OCI-LY1 (cell line): ENCODE data around the gene LELP1.

Experiments
- H2AFZ ChIP-seq: fragments of 200-600 bp; sonication (generic), shearing (Covaris generic); 2 replicates; pipeline ENCODE4 v1.6.0; 2014; ENCODE audit warnings: antibody characterized with exemption, mild to moderate bottlenecking, low read length
- H3F3A ChIP-seq: fragments of 200-600 bp; sonication (generic), shearing (Covaris generic); 2 replicates; pipeline ENCODE4 v1.6.0; 2014; ENCODE audit warnings: mild to moderate bottlenecking, antibody characterized with exemption, low read length, moderate library complexity; ENCODE audit not compliant: insufficient read depth
- H3K27ac ChIP-seq: fragments of 200-600 bp; sonication (generic); 2 replicates; pipeline ENCODE4 v1.5.1; 2014; ENCODE audit warnings: low read length, mixed run types, mild to moderate bottlenecking, low read depth; ENCODE audit not compliant: poor library complexity, severe bottlenecking
- H3K27me3 ChIP-seq: fragments of 200-600 bp; sonication (generic); 2 replicates; pipeline ENCODE4 v1.6.0; 2014; ENCODE audit warnings: antibody characterized with exemption, mild to moderate bottlenecking, low read length, moderate library complexity; ENCODE audit not compliant: insufficient read depth
- H3K36me3 ChIP-seq: fragments of 200-600 bp; sonication (generic); 2 replicates; pipeline ENCODE4 v1.6.1; 2014; ENCODE audit warnings: mild to moderate bottlenecking, antibody characterized with exemption, low read length, moderate library complexity, mixed read lengths; ENCODE audit not compliant: insufficient read depth
- H3K4me1 ChIP-seq: fragments of 200-600 bp; sonication (generic); 2 replicates; pipeline ENCODE4 v1.5.1; 2014; ENCODE audit warnings: mild to moderate bottlenecking, low read length, moderate library complexity; ENCODE audit not compliant: insufficient read depth, severe bottlenecking
- H3K4me2 ChIP-seq: fragments of 200-600 bp; sonication (generic), shearing (Covaris generic); 2 replicates; pipeline ENCODE4 v1.6.1; 2014; ENCODE audit warnings: low read length
- H3K4me3 ChIP-seq: fragments of 200-600 bp; sonication (generic); 2 replicates; pipeline ENCODE4 v1.5.1; 2014; ENCODE audit warnings: low read length, low read depth, mild to moderate bottlenecking, mixed read lengths; ENCODE audit not compliant: poor library complexity, severe bottlenecking
- H3K79me2 ChIP-seq: fragments of 200-600 bp; shearing (Covaris generic); 2 replicates; pipeline ENCODE4 v1.6.1; 2016; ENCODE audit warnings: mixed run types, low read length, mixed read lengths; ENCODE audit not compliant: insufficient read depth
- H3K9ac ChIP-seq: fragments of 200-600 bp; sonication (generic), shearing (Covaris generic); 2 replicates; pipeline ENCODE4 v1.6.1; 2014; ENCODE audit warnings: mild to moderate bottlenecking, low read length, mixed read lengths
- H3K9me2 ChIP-seq: fragments of 200-600 bp; sonication (generic), shearing (Covaris generic); 2 replicates; pipeline ENCODE4 v1.6.1; 2014; ENCODE audit warnings: low read depth, mild to moderate bottlenecking, low read length, mixed read lengths
- H3K9me3 ChIP-seq: fragments of 200-600 bp; shearing (Covaris generic); 2 replicates; pipeline ENCODE4 v1.6.1; 2014; ENCODE audit warnings: low read length, mixed read lengths
- H4K20me1 ChIP-seq: fragments of 200-600 bp; sonication (generic), shearing (Covaris generic); 2 replicates; pipeline ENCODE4 v1.6.0; 2016; ENCODE audit warnings: mild to moderate bottlenecking, low read length; ENCODE audit not compliant: insufficient read depth
- EZH2 ChIP-seq: fragments of 200-600 bp; sonication (generic), shearing (Covaris generic); IDR thresholded peaks from 2 replicates; pipeline ENCODE4 v1.8.0; 2017; ENCODE audit warnings: borderline replicate concordance, mixed run types, mild to moderate bottlenecking, antibody characterized with exemption, low read length, moderate library complexity, mixed read lengths
- TF ChIP-seq, protein P1 (sequence below): fragments of 200-600 bp; sonication (generic), shearing (Covaris generic); IDR thresholded peaks from 2 replicates; pipeline ENCODE4 v1.5.1; 2017; ENCODE audit warnings: mild to moderate bottlenecking, antibody characterized with exemption, low read length, moderate library complexity, mixed read lengths

LELP1 gene

DNA sequence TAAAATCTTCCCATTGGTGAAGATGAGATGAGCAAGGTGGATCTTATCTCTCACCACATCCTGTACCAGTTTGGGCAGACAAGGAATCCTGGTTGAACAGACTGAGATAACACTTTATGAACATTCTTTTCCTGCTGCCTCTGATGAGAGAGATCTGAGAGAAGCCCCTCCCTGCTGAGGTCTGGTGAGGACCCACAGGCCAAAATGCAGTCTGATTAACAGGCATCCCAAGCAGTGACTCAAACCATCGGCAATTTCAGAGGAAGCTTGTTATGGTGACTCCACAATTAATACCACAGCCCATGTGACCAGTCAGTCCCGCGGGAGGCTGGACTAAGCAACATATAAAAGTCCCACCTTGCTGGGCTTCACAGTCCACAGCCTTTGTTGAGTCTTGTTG is 14.0 kb downstream of the LELP1 start, which contains the start of gene PRR9:
Gene PRR9 (plus strand): TSS at position 373 of the 400 bp plus-strand sequence. CDS start 561 bp downstream, outside the sequence.
- H3K4me2 ChIP-seq, result no peak within 1 kb of the TSS
- H3K4me1 ChIP-seq, result no peaks in the 10 kb centered on the region
- no peaks in the 10 kb centered on the region for H3K79me2 ChIP-seq
- TF ChIP-seq, protein P1, sequence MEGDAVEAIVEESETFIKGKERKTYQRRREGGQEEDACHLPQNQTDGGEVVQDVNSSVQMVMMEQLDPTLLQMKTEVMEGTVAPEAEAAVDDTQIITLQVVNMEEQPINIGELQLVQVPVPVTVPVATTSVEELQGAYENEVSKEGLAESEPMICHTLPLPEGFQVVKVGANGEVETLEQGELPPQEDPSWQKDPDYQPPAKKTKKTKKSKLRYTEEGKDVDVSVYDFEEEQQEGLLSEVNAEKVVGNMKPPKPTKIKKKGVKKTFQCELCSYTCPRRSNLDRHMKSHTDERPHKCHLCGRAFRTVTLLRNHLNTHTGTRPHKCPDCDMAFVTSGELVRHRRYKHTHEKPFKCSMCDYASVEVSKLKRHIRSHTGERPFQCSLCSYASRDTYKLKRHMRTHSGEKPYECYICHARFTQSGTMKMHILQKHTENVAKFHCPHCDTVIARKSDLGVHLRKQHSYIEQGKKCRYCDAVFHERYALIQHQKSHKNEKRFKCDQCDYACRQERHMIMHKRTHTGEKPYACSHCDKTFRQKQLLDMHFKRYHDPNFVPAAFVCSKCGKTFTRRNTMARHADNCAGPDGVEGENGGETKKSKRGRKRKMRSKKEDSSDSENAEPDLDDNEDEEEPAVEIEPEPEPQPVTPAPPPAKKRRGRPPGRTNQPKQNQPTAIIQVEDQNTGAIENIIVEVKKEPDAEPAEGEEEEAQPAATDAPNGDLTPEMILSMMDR, result no peak
- TF ChIP-seq EZH2, result no peak
- no peak within 1 kb of the TSS for H3K4me3 ChIP-seq
- no peak within 1 kb of the TSS for H3K27ac ChIP-seq
- H3K9ac ChIP-seq, result no peak within 1 kb of the TSS
- no peaks in the 10 kb centered on the region for H3K9me3 ChIP-seq
- H3F3A ChIP-seq, result no peaks in the 10 kb centered on the region
- H4K20me1 ChIP-seq, result no peaks in the 10 kb centered on the region
- no peaks in the 10 kb centered on the region for H3K27me3 ChIP-seq
- no peak within 1 kb of the TSS for H2AFZ ChIP-seq
- H3K9me2 ChIP-seq, result no peaks in the 10 kb centered on the region
- H3K36me3 ChIP-seq, result no peaks in the 10 kb centered on the region

DNA sequence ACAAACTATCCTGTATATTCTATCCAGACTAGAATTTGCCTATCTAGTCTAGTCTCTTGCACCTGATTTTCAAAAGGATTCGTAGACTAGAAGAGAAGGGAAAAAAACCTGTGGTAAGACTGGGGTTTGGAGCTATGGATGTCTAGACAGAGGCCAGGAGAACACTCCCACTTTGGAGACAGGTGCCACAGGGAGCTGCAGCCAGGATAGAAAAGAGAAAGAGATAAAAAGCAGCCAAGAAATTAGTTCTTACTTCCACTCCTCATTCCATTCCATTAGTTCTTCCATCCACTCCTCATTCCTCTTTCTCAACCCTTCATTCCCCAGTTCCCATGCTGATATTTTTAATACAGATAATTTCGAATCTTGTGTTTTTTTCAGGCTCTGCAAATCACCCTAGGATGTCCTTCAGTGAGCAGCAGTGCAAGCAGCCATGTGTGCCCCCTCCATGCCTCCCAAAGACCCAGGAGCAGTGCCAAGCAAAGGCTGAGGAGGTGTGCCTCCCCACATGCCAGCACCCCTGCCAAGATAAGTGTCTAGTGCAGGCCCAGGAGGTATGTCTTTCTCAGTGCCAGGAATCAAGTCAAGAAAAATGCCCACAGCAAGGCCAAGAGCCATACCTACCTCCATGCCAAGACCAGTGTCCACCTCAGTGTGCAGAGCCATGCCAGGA is 14.7 kb downstream of the LELP1 start:
- no peaks in the 10 kb centered on the region for H3K79me2 ChIP-seq
- no peaks in the 10 kb centered on the region for H3K27me3 ChIP-seq
- no peaks in the 10 kb centered on the region for H3F3A ChIP-seq
- no peaks in the 10 kb centered on the region for H3K9me3 ChIP-seq
- no peak overlapping the region for H3K27ac ChIP-seq
- no peak overlapping the region for H3K9ac ChIP-seq
- H3K4me2 ChIP-seq, result no peak overlapping the region
- H3K4me1 ChIP-seq, result no peaks in the 10 kb centered on the region
- TF ChIP-seq, protein P1, result no peak
- TF ChIP-seq EZH2, result no peak
- H2AFZ ChIP-seq, result no peak overlapping the region
- no peak overlapping the region for H3K4me3 ChIP-seq
- no peaks in the 10 kb centered on the region for H4K20me1 ChIP-seq
- no peaks in the 10 kb centered on the region for H3K36me3 ChIP-seq
- no peaks in the 10 kb centered on the region for H3K9me2 ChIP-seq

DNA sequence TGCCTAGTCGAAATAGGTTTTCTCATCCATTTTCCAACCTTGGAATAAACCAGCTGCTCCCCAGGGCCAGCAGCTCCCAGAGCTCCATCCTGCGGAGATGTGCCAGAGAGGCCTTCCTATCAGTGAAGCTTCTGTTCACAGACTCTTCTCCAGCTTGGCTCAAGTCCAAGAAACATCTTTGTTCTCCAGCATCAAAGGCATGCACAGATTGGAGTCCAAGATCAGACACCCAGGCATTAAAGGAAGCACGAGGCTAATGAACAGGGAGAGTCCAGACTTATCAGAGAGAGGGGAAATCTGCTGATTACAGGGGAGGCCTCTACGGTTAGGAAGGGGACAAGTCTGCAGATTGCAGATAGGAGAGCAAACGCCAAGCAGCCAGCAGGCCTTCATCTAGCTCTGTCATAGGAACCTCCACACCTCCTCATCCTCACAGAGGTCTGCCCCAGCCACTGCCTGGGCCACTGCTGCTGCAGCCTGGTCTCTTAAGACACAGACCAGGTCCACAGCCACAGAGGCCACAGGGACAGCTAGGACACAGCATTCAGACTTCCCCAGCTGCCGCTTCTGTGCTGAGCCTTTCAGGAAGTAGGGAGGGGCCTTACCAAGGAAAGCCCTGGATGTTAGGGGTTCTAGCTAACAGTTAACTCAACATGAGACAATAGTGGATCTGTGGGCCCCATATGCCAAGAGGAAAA is 17.5 kb downstream of the LELP1 start:
- Histone ChIP-seq H3F3A (no peaks in the 10 kb centered on the region), H3K27ac (no peak overlapping the region), H2AFZ (no peak overlapping the region), H3K4me2 (no peak overlapping the region), H3K79me2 (no peaks in the 10 kb centered on the region), H3K9me3 (no peaks in the 10 kb centered on the region), H3K9me2 (no peaks in the 10 kb centered on the region), H3K4me1 (no peaks in the 10 kb centered on the region), H3K36me3 (no peaks in the 10 kb centered on the region), H3K4me3 (no peak overlapping the region), H3K9ac (no peak overlapping the region), H3K27me3 (no peaks in the 10 kb centered on the region), H4K20me1 (no peaks in the 10 kb centered on the region)
- TF ChIP-seq EZH2, result no peak
- TF ChIP-seq, protein P1, result no peak
